GM15510 (cell line): ENCODE measurements around the gene C11orf97.

Experiments
- POLR2A ChIP-seq: IDR thresholded peaks from 3 replicates; pipeline ENCODE4 v1.6.1; 2011; ENCODE audit warnings: borderline replicate concordance; ENCODE audit not compliant: insufficient read length; ENCODE audit errors: extremely low read depth

C11orf97 gene

GRCh38 chr11:94544646-94545263 is 32.5 kb downstream of the C11orf97 start:
- no peak for TF ChIP-seq POLR2A

GRCh38 chr11:94545264-94546161 is 33.3 kb downstream of the C11orf97 start:
- TF ChIP-seq POLR2A = no peak

- TF ChIP-seq POLR2A = no peak
These were observed 33.9 kb downstream of the C11orf97 start for GRCh38 chr11:94546162-94546470.

- no peak for TF ChIP-seq POLR2A
These were observed 34.6 kb downstream of the C11orf97 start for GRCh38 chr11:94546886-94547285.

- TF ChIP-seq POLR2A = no peak
These were observed 36.9 kb downstream of the C11orf97 start for GRCh38 chr11:94549146-94549545.

- TF ChIP-seq POLR2A = no peak
These were observed 38.3 kb downstream of the C11orf97 start for GRCh38 chr11:94550513-94550912.

GRCh38 chr11:94553938-94554337 is 41.7 kb downstream of the C11orf97 start:
- TF ChIP-seq POLR2A = no peak

- TF ChIP-seq POLR2A = no peak
These were observed 45.2 kb downstream of the C11orf97 start for GRCh38 chr11:94557421-94557820.

GRCh38 chr11:94557992-94558391 is 45.7 kb downstream of the C11orf97 start:
- TF ChIP-seq POLR2A = no peak

- no peak for TF ChIP-seq POLR2A
These were observed 46.2 kb downstream of the C11orf97 start for GRCh38 chr11:94558468-94558867.

- TF ChIP-seq POLR2A = no peak
These were observed 46.7 kb downstream of the C11orf97 start for GRCh38 chr11:94558932-94559331.

GRCh38 chr11:94559361-94559760 is 47.1 kb downstream of the C11orf97 start:
- TF ChIP-seq POLR2A = no peak

GRCh38 chr11:94560834-94561233 is 48.6 kb downstream of the C11orf97 start:
- no peak for TF ChIP-seq POLR2A

- TF ChIP-seq POLR2A = no peak
These were observed 51.1 kb downstream of the C11orf97 start for GRCh38 chr11:94563176-94563847.

GRCh38 chr11:94563848-94564467 is 51.7 kb downstream of the C11orf97 start:
- TF ChIP-seq POLR2A = no peak
